Breast epithelium (tissue), 4 donors: ENCODE results near the gene LLCFC1. TPM values are rescaled to one million over a fixed set of nuclear protein-coding genes. Genes with fewer than 3 reads are reported as not detected.

Experiments
- DNase-seq, 2 donors: peaks; one replicate each; pipeline ENCODE4 v3.0.0-alpha.2; 2019; ENCODE audit warnings: low spot score in 2 of 2
- H3K27ac ChIP-seq, 2 donors: fragments of 200-600 bp; sonication (generic) in 1 of 2; one replicate each; pipeline ENCODE4 v1.5.1; 2016 to 2019; ENCODE audit warnings: mild to moderate bottlenecking in 1 of 2
- H3K27me3 ChIP-seq, 2 donors: fragments of 200-600 bp; sonication (generic) in 1 of 2; one replicate each; pipeline versions ENCODE4 v1.5.1 to v1.6.0; 2017 to 2019; ENCODE audit warnings: control low read depth in 1 of 2, mild to moderate bottlenecking in 1 of 2
- H3K36me3 ChIP-seq: fragments of 200-600 bp; one replicate; pipeline ENCODE4 v1.5.1; 2019
- H3K4me1 ChIP-seq, 2 donors: fragments of 200-600 bp; sonication (generic); one replicate each; pipeline ENCODE4 v1.5.1; 2016 to 2019; ENCODE audit warnings: control low read depth in 1 of 2
- H3K4me3 ChIP-seq, 3 donors: fragments of 200-600 bp; sonication (generic); 1 replicate in 2 of 3; 2 replicates in 1 of 3; pipeline ENCODE4 v1.5.1; 2016 to 2019; ENCODE audit warnings: mild to moderate bottlenecking in 3 of 3, moderate library complexity in 2 of 3
- H3K9me3 ChIP-seq, 2 donors: fragments of 200-600 bp; sonication (generic) in 1 of 2; one replicate each; pipeline ENCODE4 v1.5.1; 2016 to 2019; ENCODE audit warnings: control low read depth in 1 of 2
- POLR2A ChIP-seq: fragments of 450-650 bp; IDR thresholded peaks from one replicate; pipeline ENCODE4 v1.6.1; 2016; ENCODE audit warnings: antibody characterized with exemption, mild to moderate bottlenecking, moderate library complexity
- POLR2AphosphoS5 ChIP-seq, 3 donors: sonication (generic); formaldehyde crosslinking; IDR thresholded peaks; one replicate each; pipeline ENCODE4 v1.6.1; 2017; ENCODE audit warnings: antibody characterized with exemption in 3 of 3
- intact Hi-C: fragments of 100-400 bp; cut with DNase I; formaldehyde crosslinking; loops from one replicate; pipeline ENCODE4 v1.15.1; 2023; ENCODE audit warnings: low total_unique reads
- total RNA-seq, 3 donors: library from RNA; depleted of rRNA; stranded (reverse); fragments of >200 nt; gene quantifications; one replicate each; pipeline ENCODE4 v1.1.0, GENCODE V29; 2016
- TF ChIP-seq, protein P1 (sequence below), 3 donors: fragments of 450-650 bp; IDR thresholded peaks; one replicate each; pipeline ENCODE4 v1.5.1; 2016 to 2017; ENCODE audit warnings: antibody characterized with exemption in 3 of 3, mild to moderate bottlenecking in 3 of 3, moderate library complexity in 3 of 3

Gene LLCFC1
- total RNA-seq, 3 donors from 2014 or later = not detected

DNA sequence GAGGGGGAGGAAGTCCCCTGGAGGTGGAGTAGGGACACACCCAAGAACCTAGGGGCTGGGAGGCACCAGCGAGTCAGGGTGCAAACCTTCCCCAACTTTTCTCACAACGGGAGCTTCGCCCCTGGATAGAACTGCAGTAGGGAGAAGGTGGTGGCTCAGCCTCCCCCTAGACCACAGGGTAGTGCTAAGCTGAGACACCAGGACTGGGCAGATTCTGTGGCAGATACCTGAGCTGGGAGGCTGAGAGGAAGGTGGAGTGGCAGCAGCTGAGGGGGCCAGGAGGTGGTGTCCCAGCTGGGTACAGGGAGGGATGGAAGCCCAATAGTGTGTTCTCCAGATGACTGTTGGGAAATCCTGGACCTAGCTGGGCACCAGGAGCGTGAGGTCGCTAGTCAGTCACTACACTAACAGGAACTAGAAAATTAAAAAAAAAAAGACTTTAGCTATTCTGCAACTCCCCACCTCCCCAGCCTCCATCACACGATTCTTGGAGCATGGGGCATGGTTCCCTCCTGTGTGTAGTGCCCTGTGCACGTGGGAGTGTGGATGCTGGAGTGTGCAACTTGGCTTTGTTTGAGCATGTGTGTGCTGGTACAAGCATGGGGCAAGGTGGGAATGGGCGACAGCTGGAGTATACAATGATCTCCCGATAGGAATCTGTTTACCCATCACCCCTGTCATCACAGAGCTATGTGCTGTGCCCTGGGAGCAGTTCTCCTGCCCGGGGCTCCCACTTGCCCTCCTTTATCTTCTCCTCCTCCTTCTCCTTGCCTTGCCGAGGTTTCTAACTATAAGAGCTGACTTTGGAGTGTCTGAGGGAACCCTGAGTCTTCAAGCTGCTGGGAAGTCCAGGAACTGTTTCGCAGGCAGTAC is 44.9 kb upstream of the LLCFC1 start:
- H3K9me3 ChIP-seq = no peaks in the 10 kb centered on the region
- no peaks in the 10 kb centered on the region for H3K36me3 ChIP-seq
- intact Hi-C loops = no loop called here
- H3K4me1 ChIP-seq = no peaks in the 10 kb centered on the region
- peak in 1 of 2 donors; percentile 11 for DNase-seq
- H3K27me3 ChIP-seq = no peaks in the 10 kb centered on the region
- TF ChIP-seq POLR2A = no peak
- TF ChIP-seq, protein P1, sequence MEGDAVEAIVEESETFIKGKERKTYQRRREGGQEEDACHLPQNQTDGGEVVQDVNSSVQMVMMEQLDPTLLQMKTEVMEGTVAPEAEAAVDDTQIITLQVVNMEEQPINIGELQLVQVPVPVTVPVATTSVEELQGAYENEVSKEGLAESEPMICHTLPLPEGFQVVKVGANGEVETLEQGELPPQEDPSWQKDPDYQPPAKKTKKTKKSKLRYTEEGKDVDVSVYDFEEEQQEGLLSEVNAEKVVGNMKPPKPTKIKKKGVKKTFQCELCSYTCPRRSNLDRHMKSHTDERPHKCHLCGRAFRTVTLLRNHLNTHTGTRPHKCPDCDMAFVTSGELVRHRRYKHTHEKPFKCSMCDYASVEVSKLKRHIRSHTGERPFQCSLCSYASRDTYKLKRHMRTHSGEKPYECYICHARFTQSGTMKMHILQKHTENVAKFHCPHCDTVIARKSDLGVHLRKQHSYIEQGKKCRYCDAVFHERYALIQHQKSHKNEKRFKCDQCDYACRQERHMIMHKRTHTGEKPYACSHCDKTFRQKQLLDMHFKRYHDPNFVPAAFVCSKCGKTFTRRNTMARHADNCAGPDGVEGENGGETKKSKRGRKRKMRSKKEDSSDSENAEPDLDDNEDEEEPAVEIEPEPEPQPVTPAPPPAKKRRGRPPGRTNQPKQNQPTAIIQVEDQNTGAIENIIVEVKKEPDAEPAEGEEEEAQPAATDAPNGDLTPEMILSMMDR (IDR thresholded peaks at IDR 0.05) = no peak
- no peak for TF ChIP-seq POLR2AphosphoS5 (IDR thresholded peaks at IDR 0.05)
- no peak overlapping the region for H3K4me3 ChIP-seq
- no peak overlapping the region for H3K27ac ChIP-seq

DNA sequence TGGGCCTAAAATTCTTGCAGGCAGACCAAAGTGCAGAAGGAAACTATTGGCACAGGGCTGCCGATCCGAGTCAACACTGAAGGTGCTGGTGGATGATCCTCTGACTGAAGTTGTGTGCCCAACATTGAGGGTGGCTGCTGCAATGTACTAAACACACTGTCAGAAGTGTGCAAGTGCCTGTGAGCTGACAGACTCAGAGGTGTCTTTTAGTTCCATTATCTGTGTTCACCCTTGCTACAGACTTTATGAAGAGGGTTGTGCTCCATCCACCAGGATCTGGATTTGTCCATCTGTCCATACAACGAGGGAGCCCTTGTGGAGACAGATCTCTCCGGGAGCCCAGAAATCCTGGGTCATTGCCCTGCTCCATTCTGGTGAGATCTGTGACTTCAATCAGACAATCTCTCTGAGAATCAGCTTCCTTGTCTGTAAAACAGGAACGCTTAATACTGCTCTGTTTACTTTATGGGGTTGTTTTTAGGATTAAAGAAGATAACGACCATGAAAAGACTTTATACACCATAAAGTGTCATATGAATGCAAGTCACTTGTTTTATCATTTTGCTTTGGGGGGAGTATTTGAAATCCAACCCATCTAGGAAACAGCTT is 44.2 kb upstream of the LLCFC1 start:
- intact Hi-C loops = no loop called here
- no peaks in the 10 kb centered on the region for H3K27me3 ChIP-seq
- DNase-seq = no peak
- H3K4me3 ChIP-seq = no peak overlapping the region
- no peaks in the 10 kb centered on the region for H3K36me3 ChIP-seq
- no peaks in the 10 kb centered on the region for H3K9me3 ChIP-seq
- no peaks in the 10 kb centered on the region for H3K4me1 ChIP-seq
- TF ChIP-seq POLR2A = no peak
- TF ChIP-seq, protein P1 (IDR thresholded peaks at IDR 0.05) = no peak
- TF ChIP-seq POLR2AphosphoS5 (IDR thresholded peaks at IDR 0.05) = no peak
- H3K27ac ChIP-seq = no peak overlapping the region

- intact Hi-C loops = no loop called here
- no peaks in the 10 kb centered on the region for H3K27me3 ChIP-seq
- H3K4me1 ChIP-seq = no peaks in the 10 kb centered on the region
- TF ChIP-seq POLR2A (no peak), POLR2AphosphoS5 (IDR thresholded peaks at IDR 0.05) (no peak)
- TF ChIP-seq, protein P1 (IDR thresholded peaks at IDR 0.05) = no peak
- DNase-seq = no peak
- H3K36me3 ChIP-seq = no peaks in the 10 kb centered on the region
- H3K4me3 ChIP-seq = no peak overlapping the region
- no peak overlapping the region for H3K27ac ChIP-seq
- no peaks in the 10 kb centered on the region for H3K9me3 ChIP-seq
These were observed 43.1 kb upstream of the LLCFC1 start for GRCh38 chr7:142896151-142896550.

DNA sequence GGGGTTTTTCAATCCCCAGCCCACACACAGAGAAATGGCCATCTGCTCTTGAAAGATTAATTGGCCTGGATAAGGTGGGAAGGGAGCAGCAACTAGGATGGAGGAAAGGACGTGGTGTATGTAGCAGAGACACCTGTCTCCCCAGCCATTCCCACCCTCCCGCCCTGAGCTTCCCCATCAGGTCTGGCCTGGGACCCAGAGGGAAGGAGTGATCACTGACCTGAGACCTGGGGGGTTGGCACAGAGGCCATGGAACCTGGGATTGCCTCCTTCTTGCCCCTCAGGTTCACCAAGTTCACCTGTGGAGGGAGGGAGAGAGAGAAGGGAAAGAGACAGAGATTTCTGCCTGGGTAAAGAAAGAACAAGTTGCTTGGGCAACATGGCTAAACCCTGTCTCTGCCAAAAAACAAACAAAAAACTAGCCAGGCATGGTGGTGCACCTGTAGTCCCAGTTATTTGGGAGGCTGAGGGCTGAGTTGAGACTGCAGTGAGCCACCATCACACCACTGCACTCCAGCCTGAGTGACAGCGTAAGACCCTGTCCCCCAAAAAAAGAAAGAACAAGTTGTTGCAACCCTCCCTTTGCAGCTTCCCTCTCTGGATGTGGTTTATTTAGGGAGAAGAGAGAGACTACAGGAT is 42.4 kb upstream of the LLCFC1 start:
- H3K9me3 ChIP-seq = no peaks in the 10 kb centered on the region
- TF ChIP-seq, protein P1 (IDR thresholded peaks at IDR 0.05) = no peak
- no peak for TF ChIP-seq POLR2A
- TF ChIP-seq POLR2AphosphoS5 (IDR thresholded peaks at IDR 0.05) = no peak
- H3K27me3 ChIP-seq = no peaks in the 10 kb centered on the region
- no peak overlapping the region for H3K4me3 ChIP-seq
- intact Hi-C loops = no loop called here
- H3K36me3 ChIP-seq = no peaks in the 10 kb centered on the region
- no peaks in the 10 kb centered on the region for H3K4me1 ChIP-seq
- DNase-seq = no peak
- H3K27ac ChIP-seq = no peak overlapping the region

- no peak overlapping the region for H3K4me3 ChIP-seq
- DNase-seq = no peak
- intact Hi-C loops = no loop called here
These were observed 41.6 kb upstream of the LLCFC1 start for GRCh38 chr7:142897691-142898090.

More at GRCh38 chr7:142897691-142898090, 41.6 kb upstream of the LLCFC1 start:
- Histone ChIP-seq H3K36me3 (no peaks in the 10 kb centered on the region), H3K27me3 (no peaks in the 10 kb centered on the region), H3K27ac (peak overlapping the region in 1 of 2 donors; percentile 14), H3K4me1 (no peaks in the 10 kb centered on the region), H3K9me3 (no peaks in the 10 kb centered on the region)
- TF ChIP-seq POLR2AphosphoS5 (IDR thresholded peaks at IDR 0.05) (no peak), POLR2A (no peak)
- TF ChIP-seq, protein P1 (IDR thresholded peaks at IDR 0.05) = no peak
